HG03520 (cell line): Measurements from ENCODE around the gene LAGE3.

Experiments used
- ATAC-seq: cut with Tn5 transposase; IDR thresholded peaks from one replicate; pipeline ENCODE4 v1.9.1; 2021; ENCODE audit warnings: mild to moderate bottlenecking, moderate library complexity; ENCODE audit not compliant: unreplicated experiment

Gene LAGE3, protein sequence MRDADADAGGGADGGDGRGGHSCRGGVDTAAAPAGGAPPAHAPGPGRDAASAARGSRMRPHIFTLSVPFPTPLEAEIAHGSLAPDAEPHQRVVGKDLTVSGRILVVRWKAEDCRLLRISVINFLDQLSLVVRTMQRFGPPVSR

DNA sequence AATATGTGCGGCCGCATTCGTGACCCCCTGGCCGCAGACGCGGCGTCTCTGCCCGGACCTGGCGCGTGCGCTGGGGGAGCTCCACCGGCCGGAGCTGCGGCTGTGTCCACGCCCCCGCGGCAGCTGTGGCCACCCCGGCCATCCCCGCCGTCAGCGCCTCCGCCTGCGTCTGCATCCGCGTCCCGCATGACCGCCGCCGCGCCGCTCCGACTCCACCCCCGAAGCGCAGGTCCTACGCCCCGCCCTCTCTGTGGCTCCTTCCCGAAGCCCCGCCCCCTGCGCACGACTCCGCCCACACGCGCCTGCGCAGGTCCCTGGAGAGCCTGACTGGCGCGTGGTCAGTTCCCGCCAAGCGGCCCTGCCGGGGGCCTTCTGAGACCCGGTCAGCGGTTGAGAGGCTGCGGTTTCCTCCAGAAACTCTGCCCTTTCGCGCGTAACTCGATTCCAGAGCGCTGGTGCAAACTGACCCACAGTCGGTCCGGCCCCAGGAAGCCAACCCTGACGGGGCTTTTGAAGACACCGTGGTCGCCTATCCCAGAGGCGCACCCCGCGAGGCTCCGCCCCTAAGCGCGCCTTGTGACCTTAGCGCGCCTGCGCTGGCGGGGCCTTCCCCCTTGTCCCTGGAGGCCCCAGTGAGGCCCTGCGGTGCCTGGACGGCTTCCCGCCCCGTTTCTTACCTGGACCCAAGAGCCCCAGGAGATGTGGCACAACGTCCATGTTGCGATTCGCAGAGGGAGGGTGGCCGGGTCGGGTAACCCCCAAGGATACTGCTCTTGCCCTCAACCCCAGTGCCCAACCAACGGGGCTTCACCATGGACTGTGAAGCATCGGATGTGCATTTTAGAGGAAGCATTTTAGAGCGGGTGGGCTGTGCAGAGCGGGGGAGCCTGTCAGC, at the start of gene LAGE3:
TSS of gene LAGE3 (minus strand) at position 554 of the 895 bp plus-strand sequence. CDS start at position 188, 366 bp downstream.
- ATAC-seq: peak; percentile 79

DNA sequence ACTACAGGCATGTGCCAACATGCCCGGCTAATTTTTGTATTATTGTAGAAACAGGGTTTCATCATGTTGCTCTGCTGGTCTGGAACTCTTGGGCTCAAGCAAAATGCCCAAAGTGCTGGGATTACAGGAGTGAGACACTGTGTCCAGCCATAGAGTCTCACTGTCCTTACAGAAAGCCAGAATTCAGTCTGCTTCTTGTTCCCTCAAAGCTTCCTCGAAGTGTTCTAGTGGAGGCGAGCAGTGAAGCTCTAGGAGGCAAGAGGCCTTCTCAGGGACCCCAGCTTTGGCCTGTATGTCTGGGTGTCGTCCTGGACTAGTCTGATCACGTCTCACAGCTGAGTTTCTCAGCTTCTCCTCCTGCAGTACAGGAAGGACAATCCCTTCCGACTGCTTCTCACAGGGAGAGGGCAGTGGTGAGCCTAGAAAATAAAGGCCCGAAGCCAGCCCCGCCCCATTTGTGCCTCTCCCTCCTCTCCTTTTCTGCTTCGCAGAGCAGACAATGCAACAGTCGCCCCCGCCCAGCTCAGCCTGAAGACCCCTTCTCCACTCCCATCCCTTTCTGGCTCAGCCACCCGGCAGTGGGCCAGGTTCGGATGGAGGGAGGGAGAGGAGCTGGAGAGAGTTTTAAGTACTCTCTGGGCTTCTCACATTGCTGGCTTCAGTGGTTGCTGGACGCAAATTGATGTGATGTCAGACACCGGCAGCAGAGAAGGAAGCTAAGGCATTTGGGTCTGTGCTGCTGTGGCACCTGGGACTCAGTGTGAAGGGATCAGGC, 48.0 kb upstream of the LAGE3 start:
- peak; percentile 60 for ATAC-seq

DNA sequence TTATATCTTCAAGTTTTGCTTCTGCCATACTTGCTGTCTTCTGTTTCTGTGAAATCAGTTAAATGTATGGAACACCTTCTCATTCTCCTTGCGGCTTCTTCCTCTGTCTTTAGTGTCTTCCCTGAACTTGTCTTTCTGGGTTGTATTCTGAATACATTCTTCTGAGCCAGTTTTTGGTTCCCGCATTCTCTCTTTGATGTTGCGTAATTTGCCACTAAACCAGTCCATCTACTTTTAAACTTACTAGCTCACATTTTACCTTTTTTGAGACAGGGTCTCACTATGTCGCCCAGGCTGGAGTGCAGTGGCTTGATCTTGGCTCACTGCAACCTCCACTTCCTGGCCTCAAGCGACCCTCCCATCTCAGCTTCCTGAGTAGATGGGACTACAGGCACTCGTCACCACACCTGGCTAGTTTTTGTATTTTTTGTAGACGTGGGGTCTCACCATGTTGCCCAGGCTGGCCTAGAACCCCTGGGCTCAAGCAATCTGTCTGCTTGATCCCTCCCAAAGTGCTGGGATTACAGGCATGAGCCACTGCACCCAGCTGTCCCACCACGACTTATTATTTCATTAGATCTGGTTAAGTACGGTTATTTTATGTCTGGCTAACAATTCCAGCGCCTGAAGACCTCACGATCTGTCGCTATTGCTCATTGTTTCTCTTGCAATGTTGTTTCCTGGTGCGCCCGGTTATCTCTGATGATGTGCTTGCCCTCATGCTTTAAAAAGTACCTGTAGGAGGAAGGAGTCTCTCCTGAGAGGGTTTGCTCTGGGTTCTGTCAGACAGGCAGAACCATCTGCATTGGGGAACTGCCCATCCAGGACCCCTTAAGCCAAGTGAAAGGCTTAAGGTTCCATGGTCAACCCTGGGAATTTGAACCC, 46.8 kb upstream of the LAGE3 start:
- ATAC-seq: no peak

DNA sequence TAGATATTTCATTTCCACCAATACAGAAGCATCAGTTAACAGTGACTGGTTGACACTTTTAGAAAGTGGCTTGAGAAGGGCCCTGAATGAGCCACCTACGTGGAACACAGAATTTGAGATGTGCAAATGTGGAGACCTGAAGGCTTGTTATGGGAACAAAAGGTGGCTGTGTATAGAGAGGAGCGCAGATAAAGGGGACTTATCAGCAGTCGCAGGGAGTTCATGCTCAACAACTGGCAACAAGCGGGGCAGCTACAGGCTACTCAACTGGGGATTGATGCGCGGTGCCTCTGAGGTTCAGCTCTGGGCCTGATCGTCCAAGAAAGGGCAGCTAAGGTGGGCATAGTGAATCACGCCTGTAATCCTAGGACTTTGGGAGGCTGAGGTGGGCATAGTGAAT, 40.3 kb upstream of the LAGE3 start:
- ATAC-seq: no peak

DNA sequence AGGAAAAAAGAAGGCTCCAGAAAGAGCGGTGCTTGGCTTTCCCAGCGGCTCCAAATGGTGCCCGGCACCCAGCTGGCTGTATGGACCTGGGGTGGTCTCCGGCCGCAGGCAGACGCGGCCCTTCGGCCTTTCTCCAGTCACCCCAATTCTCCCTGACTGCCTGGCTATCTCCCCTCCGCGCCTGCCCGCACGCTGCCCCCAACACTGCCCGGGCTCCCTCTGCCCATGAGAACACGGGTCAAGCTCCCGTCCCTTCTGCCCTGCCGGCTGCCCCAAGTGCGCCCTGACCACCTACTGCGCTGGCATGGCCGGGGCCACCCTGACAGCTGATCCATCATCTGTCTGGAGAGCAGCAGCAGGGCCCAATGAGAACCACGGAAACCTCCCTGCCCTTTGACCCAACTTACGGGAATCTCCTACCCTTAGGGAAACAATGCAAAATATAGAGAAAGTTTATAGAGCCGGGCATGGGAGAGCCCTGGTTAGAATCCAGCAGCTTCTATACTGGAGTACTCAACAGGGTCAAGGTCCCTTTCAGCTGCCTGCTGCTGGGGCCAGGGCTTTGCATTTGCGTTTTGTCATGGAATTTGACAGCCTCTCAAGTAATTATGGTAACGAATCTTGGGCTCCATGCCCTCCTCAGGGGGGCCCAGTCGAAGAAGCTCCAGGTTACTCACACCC, 38.2 kb upstream of the LAGE3 start:
- ATAC-seq: no peak

DNA sequence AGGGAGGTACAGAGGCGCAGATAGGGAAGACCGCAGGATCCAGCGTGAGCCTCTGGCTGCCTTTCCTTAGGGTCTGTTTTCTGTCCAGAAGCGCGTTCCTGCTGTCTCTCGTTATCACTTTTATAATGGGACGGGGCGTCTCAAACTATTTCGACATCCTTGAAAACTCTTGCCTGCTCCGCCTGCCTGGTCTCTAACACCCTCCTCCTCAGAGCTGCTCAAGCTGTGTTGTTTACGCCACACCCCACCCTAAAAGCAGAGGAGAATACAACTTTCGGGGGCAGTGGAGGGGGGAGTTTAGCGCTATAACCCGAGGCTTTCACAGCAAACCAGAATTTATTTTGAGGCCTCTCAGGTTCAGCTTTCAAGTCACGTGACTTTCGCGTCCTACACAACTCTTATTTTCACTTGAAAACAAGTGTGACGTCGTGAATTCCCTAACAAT, 37.6 kb upstream of the LAGE3 start:
- no peak for ATAC-seq

DNA sequence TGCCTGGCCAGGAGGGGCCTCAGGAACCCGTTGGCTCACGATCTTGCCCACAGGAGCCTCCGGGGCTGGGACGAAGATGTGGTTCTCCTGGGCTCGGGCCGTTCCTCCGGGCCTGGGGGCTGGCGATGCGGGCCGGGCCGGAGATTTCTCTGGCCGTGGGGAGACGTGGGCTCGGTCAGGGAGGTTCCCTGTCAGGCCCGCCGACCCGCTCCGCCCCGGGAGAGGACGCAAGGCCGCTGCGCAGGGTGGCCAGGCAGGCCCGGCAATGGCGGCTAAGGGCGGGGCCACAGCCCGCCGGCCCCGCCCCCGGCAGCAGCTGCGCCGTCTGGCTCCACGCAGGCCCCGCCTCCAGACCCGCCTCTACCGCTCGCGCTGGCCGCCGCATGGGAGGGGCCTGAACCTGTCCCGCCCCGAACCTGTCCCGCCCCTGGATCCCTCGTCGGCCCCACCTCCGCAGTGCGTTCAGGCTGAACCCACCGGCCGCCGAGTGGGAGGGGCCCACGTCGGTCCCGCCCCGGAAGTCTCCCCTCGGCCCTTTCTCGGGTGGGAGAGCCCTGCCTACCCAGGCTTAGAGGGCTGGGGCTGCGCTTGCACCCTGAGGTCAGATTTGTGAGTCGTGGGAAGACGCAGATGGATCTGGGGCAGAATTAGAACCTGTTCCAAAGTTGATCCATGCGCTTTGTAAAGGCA, 37.0 kb upstream of the LAGE3 start, which contains the start of gene FAM3A:
TSS of gene FAM3A (minus strand) at position 267 of the 690 bp plus-strand sequence. CDS start 460 bp downstream, outside the sequence.
- peak; percentile 88 for ATAC-seq

DNA sequence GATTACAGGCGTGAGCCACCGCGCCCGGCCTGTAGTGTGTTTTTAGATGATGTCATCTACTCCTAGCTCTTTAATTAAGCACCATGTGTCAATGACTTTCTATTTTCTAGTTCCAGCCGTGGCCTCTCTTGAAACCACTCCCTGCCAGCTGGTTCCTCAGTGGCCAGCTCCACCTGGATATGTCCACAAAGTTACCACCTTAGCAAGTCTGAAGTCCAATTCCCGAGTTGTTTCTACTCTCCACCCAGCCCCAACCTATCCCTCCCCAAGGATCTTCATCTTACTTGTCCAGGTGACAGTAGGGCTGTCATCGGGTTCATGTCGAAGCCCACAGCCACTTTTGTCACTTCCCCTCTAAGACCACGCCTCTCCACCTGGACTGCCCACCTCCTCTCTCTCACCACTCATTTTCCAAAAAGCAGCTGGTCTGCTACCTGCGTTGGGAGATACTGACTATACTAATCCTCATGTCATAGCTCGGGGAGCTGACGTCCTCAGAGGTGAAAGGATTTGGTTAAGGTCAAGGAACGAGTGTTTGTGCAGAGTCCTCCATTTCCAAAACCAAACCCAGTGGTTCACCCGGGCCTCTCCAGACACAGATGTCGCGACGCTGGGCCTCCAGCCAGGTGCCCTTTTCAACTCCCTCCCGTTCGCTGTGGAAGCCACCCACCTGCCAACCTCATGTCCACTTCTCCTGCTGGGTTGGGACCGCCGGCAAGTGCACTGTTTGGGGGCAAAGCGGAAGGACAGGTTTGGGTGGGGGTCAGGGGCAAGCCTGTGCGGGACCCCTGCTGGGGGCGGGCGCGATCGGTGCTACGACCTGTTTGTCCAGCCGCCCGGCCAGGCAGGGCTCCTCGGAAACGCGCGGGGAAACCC, 36.2 kb upstream of the LAGE3 start:
- ATAC-seq: no peak

DNA sequence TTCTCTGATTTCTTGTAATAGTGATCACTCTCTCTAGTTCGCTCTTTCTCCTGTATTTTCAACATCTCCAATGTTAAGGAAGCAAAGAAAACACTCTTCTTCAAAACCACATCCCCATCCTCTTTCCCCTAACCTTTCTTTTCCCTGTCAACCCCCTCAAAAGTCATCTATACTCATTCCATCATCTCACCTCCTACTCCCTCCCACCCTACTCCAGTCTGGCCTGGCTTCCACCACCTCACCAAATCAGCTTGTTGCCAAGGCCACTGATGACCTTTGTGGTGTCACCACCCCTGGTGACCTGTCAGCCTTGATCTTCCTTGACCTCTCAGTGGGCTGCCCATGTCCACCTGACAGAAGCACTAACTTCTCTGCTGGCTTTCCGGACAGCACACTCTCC, 34.6 kb upstream of the LAGE3 start:
- no peak for ATAC-seq

DNA sequence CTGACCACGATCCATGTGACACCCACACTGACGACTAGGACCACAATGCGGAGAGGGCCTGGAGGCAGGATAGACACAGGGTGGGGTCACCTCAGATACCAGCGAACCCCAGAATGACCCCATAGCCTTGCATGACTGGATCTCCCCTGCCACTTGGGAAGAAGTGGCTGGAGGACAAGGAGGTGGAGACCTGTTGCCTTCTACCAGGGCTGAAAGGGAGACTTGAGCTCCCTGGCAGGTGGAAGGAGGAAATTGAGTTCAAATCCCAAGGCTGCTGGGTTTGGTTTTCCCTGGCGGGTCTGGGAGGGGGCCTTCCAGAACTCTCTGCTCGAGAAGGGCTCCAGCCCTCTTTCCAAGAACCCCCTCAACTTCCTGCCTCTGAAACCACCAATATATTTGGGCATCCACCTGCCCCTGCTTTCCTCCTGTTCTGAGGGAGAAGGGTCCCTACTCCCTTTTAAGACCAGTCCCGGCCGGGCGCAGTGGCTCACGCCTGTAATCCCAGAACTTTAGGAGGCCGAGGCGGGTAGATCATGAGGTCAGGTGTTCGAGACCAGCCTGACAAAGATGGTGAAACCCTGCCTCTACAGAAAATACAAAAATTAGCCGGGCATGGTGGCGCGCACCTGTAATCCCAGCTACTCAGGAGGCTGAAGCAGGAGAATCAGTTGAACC, 33.9 kb upstream of the LAGE3 start:
- ATAC-seq: no peak

DNA sequence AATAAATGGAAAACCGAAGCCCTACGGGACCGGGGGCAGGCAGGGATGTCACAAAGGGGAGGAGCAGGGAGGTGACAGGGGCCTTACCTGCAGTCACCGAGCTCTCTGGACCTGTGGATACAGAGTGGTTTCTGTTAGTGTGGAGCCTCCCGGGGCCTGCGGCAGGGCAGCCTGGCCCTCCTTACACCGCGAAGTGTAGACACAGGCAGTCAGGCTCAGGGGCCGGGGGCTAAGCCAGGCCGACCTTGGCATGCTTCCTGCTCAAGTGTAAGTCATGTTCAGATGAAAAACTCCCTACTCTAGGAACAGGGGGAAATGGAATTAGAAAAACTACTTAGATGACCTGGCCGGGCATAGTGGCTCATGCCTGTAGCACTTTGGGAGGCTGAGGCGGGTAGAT, 32.7 kb upstream of the LAGE3 start:
- ATAC-seq: no peak

DNA sequence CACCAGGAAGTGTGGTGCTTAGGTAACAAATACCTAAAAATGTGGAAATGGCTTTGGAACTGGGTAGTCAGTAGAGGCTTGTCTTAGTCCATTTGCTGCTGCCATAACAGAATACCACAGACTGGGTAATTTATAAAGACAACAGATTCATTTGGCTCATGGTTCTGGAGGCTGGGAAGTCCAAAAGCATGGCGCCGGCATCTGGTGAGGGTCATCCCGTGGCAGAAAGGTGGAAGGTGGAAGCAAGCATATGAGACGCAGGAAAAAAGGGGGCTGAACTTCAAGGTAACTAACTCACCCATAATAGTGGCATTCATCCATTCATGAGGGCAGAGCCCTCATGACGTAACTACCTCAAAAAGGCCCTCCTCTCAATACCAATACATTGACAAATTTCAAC, 30.4 kb upstream of the LAGE3 start:
- no peak for ATAC-seq

DNA sequence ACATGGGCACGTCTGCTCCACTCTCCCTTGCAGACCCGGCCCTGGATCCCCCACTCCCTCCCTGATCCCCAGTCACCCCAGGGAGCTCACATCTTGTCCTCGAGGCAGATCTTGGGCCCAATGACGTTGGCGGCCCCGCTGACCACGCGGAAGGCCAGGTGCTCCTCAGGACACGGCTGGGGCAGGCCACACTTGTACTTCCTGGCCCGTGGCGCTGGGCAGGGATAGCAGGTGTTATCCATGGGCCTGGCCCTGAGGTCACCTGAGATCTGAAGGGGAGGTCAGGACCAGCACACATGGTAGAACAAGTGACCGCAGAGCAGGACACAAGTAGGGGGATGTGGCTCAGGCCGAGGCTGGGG, 29.3 kb upstream of the LAGE3 start:
- ATAC-seq: no peak

DNA sequence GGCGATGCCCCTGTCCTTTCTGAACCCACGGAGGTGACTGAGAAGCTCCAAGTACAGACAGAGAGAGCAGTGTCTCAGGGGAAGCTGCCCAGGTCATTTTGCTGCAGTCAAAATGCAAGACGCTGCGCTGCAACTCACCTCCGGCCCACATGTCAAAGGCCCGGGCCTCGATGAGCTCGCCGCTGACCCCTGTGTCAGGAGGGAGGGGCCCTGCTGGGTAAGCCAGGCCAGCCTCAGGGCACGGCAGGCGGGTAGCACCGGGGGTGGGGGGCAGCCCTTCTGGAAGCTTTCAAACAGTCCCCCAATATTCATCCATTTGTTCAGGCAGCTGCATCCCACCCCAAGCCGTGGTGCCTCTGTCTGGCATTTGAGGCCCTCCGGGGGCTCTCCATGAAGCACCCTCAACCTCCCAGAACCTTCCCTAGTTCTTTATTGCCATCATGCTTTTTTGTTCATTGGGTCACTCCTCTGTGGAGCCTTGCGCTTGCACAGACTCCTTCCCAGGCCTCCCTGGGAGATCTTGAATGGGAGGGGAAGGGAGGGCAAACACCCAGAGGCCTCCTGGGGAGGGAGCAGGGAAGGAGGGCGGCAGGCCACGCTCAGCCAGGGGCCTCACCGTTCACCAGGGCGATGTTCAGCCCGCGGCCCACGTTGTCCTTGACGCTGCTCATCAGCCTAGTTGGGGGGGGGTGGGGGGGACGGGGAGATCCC, 28.7 kb upstream of the LAGE3 start:
- no peak for ATAC-seq

DNA sequence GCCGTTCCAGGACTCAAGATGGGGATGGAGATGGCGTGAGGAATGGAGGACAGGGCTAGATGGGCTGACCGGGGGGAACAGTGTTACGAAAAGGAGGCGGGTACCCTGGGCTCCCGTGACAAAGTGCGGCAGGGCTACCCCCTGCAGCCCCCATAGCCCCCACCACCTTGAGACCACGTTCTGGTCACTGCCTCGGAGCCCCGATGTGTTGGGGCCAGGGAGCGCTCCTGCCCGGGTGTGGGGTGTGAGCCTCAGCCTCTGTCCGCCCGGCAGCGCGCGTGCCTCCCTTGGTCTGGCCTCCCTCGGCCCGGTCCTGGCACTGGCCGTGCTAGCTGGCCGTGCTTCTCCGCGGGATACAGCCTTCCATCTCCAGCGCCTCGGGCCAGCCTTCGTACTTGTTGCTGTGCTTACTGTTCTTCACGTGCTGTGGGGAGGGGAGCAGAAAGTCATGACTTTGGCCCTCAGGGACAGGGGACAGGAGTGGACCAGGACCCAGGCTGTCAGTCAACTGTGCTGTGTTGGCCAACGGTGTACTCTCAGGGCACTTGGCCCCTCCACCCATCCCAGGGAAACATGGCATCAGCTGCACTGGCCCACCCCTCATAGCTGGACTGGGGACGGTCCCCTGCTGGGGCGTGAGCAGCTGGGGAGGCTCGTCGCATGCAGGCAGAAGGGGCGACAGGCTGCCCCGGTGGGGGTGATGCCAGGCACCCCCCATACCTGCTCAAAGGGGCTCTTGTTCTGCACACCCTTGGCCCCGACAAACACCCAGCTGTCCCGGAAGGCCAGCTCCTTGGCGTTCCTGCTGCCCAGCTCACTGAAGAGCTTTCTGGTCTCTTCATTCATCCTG, 27.6 kb upstream of the LAGE3 start:
- no peak for ATAC-seq

DNA sequence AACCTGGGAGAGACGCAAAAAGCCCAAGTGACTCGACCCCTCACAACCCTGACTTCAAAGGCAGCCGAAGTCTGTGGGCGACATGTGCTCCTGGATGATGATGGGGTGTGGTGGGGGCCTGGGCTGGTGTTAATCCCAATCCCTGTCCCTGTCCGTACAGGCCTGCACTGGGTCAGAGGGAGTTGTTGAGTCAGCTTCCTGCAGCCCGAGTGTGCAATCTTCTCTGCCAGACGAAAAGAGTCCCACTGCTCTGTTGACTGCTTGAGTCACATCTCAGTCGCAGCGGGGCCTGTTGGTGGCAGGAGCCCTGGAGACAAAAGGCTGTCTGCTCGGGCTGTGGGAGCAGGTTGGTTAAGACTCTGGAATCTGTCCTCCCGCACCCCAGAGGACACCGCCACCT, 26.7 kb upstream of the LAGE3 start:
- ATAC-seq: no peak
